ENCODE data around the gene RASA1.

Gene RASA1

GRCh38 chr5:87361536-87362213, 94.0 kb downstream of the RASA1 start:
- no peak for DNase-seq

GRCh38 chr5:87367243-87367642, 99.6 kb downstream of the RASA1 start:
- DNase-seq: no peak

GRCh38 chr5:87368601-87369000, 100.9 kb downstream of the RASA1 start:
- no peak for DNase-seq

DNA sequence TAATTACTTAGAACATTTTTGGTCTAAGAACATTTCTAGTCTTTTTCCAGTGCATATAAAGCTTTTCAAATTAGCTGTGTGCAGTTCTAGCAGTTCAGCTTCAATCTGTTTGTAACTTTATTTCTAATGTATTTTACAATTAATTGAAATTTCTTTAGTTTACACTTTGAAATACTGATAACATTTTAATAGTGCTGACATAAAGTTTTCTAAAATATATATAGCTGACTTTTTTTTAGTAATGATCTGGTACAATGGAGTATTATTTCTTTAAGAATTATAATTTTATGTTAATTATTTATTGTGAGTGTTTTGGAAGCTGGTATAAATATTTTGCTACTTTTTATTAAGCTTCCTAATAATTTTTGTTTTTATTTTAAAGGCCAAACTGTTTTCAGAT, 101.7 kb downstream of the RASA1 start:
- DNase-seq: no peak

GRCh38 chr5:87372705-87373104, 105.0 kb downstream of the RASA1 start:
- no peak for DNase-seq

GRCh38 chr5:87382224-87382623, 114.5 kb downstream of the RASA1 start:
- no peak for DNase-seq

GRCh38 chr5:87383216-87383615, 115.5 kb downstream of the RASA1 start:
- no peak for DNase-seq

GRCh38 chr5:87385802-87386201, 118.1 kb downstream of the RASA1 start:
- no peak for DNase-seq

- no peak for DNase-seq
Measured at GRCh38 chr5:87388129-87388528, 120.4 kb downstream of the RASA1 start.

DNA sequence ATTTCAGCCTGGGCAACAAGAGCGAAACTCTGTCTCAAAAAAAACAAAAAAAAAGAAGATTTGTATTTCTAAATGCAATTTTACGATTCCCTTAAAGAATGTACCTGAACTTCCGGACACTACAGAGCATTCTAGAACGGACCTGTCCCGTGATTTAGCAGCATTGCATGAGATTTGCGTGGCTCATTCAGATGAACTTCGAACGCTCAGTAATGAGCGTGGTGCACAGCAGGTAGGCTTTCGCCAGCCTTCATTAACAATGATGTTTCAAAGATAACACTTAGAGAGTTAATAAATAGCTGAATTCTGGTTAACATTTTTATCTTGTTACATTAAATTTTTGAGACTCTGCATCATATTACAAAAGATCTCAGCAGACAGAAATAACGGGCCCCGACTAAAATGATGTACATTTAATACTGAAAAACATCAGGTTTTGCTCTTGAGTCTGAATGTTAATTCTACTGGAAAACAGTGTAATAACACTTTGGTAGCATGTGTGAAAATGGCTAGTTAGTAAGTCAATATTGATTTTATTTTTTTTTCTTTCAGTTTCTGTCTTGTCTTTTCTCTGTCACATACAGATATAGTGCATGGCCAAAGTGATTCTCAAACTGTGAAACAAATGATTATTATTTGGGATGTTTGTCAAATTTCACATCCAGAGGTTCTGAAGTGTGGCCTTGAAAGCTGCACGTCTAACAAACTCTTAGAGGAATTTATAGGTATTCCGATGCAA, 121.8 kb downstream of the RASA1 start:
- no peak for DNase-seq

- DNase-seq: no peak
Measured at GRCh38 chr5:87390075-87390474, 122.4 kb downstream of the RASA1 start.

GRCh38 chr5:87390576-87391199, 123.0 kb downstream of the RASA1 start:
- no peak for DNase-seq

DNA sequence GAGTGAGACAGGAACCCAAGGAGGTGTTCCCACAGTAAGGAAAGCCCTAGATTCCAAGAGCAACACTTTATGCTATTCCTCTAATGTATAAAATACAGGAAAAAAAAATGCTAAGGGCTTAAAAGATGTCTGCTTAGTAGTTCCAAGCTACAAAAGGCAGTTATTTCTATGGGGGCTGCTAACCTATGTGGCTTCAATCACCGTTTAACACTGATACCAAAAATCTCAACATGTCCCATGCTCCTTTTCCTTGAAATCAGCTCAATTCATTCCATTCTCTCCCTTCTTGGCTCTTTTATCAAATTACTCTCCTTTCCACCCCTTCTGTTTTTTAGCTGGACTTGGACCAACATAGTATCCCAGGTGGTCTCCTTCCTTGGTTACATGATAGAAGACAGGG, 124.5 kb downstream of the RASA1 start:
- no peak for DNase-seq

DNA sequence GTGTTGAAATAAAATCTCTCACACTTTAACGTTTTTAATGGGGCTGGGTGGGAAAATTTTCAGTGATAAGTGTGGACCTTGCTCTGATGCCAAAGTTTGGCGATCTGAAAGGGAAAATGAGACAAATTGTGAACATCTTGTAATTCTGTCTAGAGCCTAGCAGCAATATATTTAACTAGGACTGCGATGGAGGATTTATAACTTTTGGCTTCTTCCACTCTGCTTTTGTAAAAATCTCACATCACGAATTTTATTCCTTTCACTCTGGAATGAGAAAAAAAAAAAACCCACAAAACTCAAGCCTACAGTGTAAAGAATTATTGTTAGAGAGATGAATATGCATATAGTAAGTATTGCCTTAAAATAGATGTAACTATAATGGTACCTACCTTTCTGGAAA, 125.1 kb downstream of the RASA1 start:
- no peak for DNase-seq

DNA sequence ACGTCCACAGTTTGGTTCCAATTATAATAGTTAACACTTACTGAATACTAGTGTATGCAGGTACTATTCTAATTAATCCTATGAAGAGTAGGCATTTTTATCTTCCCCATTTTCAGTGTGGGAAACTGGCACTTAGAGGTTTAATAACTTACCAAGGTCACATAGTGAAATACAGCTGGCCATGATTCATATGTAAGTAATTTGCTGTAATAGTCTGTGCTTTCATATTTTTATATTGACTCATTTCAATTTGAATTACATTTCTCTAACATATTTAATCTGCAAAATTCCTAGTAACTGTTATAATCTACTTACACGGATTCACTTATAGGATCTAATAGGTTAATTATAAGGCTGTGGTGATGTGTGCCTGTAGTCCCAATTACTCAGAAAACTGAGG, 125.6 kb downstream of the RASA1 start:
- no peak for DNase-seq

GRCh38 chr5:87394411-87395165, 126.9 kb downstream of the RASA1 start:
- DNase-seq: no peak

- DNase-seq: no peak
Measured at GRCh38 chr5:87398981-87399614, 131.4 kb downstream of the RASA1 start.

- no peak for DNase-seq
Measured at GRCh38 chr5:87399720-87400119, 132.0 kb downstream of the RASA1 start.

- DNase-seq: peak; percentile 1
Measured at GRCh38 chr5:87400305-87400899, 132.7 kb downstream of the RASA1 start.

- no peak for DNase-seq
Measured at GRCh38 chr5:87401626-87402025, 133.9 kb downstream of the RASA1 start.

DNA sequence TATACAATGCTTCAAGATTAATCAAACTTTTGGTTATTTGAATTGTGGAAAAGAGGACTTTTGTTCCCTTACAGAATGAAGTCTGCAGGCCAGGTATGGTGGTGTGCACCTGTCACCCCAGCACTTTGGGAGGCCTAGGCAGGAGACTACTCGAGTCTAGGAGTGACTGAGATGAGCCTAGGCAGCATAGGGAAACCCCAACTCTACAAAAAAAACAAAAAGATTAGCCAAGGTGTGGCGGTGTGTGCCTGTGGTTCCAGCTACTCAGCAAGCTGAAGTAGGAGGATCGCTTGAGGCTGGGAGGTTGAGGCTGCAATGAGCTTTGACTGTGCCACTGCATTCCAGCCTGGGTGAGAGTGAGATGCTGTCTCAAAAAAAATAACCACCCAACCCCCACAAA, 135.7 kb downstream of the RASA1 start:
- DNase-seq: no peak

DNA sequence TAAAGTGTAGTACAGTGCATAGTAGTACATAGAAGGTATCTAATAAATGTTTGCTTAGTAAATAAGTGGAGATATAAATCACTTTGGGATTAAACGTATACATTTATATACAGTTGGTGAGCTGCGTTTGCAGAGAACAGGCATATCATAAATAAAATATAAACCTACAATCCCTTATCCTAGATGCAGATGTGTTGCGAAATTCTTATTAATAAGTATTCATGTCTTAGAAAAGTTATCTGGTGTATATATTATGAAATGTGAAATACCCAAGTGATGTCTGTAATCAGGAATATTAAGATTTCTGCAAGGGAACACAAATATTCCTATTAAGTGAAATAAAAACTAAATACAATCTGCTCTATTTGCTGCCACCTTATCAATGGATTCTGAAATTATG, 136.2 kb downstream of the RASA1 start:
- no peak for DNase-seq

DNA sequence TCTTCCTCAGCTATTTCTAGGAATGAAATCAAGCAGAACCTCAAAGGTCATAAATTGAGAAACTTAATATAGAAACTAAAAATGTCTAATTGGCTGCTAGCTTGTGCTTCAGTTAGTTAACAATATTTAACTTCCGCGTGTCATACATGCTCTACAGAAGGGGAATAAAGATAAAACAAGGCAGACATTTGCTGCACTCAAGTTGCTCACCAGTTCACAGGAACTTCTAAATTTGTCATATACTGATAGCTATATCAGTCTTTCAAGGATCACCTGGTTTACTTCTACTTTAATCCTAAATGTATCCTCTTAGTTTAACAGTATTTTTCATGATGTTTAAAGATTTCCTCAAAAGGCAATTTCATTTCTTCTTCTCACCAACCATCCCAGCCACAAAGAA, 136.7 kb downstream of the RASA1 start:
- no peak for DNase-seq
